ENCODE measurements around the gene ACIN1. TPM values are rescaled to one million over a fixed set of nuclear protein-coding genes. Genes with fewer than 3 reads are reported as not detected.

Gene ACIN1
- total RNA-seq, 1 experiment from 2014 or later: 171 TPM

- H3F3A ChIP-seq (ENCODE audit: insufficient read depth, low read depth): peaks cover 8% of the 10 kb centered on the region
- no peak for TF ChIP-seq EZH2 (IDR thresholded peaks at IDR 0.05; ENCODE audit: low read depth)
- no peak for TF ChIP-seq CTCF (conservative IDR thresholded peaks at IDR 0.05)
- peaks cover 12% of the 10 kb centered on the region for H4K20me1 ChIP-seq (ENCODE audit: insufficient read depth)
- no peaks in the 10 kb centered on the region for H3K9me3 ChIP-seq (ENCODE audit: insufficient read depth, low read depth)
- H3K9me2 ChIP-seq (ENCODE audit: insufficient read depth): no peaks in the 10 kb centered on the region
- peak within 1 kb of the TSS; percentile 89 for H3K27ac ChIP-seq
- H3K27me3 ChIP-seq (ENCODE audit: insufficient read depth, low read depth): no peaks in the 10 kb centered on the region
- POLR2A ChIA-PET (ENCODE audit: unreplicated experiment): interaction anchor here (0.6 to 1.2 kb wide), 19 partner anchors 13 to 674 kb away, joined by 3 to 11 read pairs (median 4); partner anchors contain the start of genes AJUBA and PRMT5
- intact Hi-C loops (cut with micrococcal nuclease; ENCODE audit: unreplicated experiment): loop anchor here (2.0 kb wide), 1 partner anchor 17 kb away; no protein-coding TSS in a partner anchor
- H2AFZ ChIP-seq: peak within 1 kb of the TSS; percentile 82
- H3K4me3 ChIP-seq: peak within 1 kb of the TSS; percentile 98
- H3K4me2 ChIP-seq: peak within 1 kb of the TSS; percentile 98
- DNase-seq: peak; percentile 96
- peaks cover 78% of the 10 kb centered on the region for H3K79me2 ChIP-seq (ENCODE audit: low read depth)
- CTCF ChIA-PET: interaction anchor here (0.6 to 2.0 kb wide), 10 partner anchors 13 to 349 kb away, joined by 3 to 16 read pairs (median 6); no protein-coding TSS in a partner anchor
- BruUV-seq (replicated peaks): TSS peak; percentile 70
- H3K36me3 ChIP-seq (ENCODE audit: low read depth): peaks cover 44% of the 10 kb centered on the region; the same call in 1 of the 2 replicates
- peaks cover 25% of the 10 kb centered on the region for H3K4me1 ChIP-seq (replicated peaks; ENCODE audit: insufficient read depth)
These were observed 516 bp upstream of the ACIN1 start, which contains the start of gene C14orf119 for GRCh38 chr14:23095196-23096108. C14orf119 (plus strand) TSS chr14:23095505; CDS start chr14:23097659, 2,154 bp downstream.

- Histone ChIP-seq H3K4me1 (replicated peaks; ENCODE audit: insufficient read depth) (peaks cover 25% of the 10 kb centered on the region), H3K4me3 (peak overlapping the region; percentile 98), H3K4me2 (peak overlapping the region; percentile 98), H2AFZ (peak overlapping the region; percentile 73), H3K36me3 (ENCODE audit: low read depth) (peaks cover 50% of the 10 kb centered on the region; the same call in 1 of the 2 replicates), H3K27me3 (ENCODE audit: insufficient read depth, low read depth) (no peaks in the 10 kb centered on the region), H3K27ac (peak overlapping the region; percentile 89), H4K20me1 (ENCODE audit: insufficient read depth) (peaks cover 12% of the 10 kb centered on the region), H3F3A (ENCODE audit: insufficient read depth, low read depth) (peaks cover 8% of the 10 kb centered on the region), H3K9me3 (ENCODE audit: insufficient read depth, low read depth) (no peaks in the 10 kb centered on the region), H3K79me2 (ENCODE audit: low read depth) (peaks cover 79% of the 10 kb centered on the region), H3K9me2 (ENCODE audit: insufficient read depth) (no peaks in the 10 kb centered on the region)
- ChIA-PET CTCF (interaction anchor here (0.8 to 2.0 kb wide), 4 partner anchors 12 to 26 kb away, joined by 3 to 7 read pairs (median 5); no protein-coding TSS in a partner anchor), POLR2A (ENCODE audit: unreplicated experiment) (interaction anchor here (0.6 to 1.2 kb wide), 7 partner anchors 12 to 233 kb away, joined by 3 to 13 read pairs (median 7); no protein-coding TSS in a partner anchor)
- no TSS peak for BruUV-seq (replicated peaks)
- DNase-seq: no peak
- TF ChIP-seq CTCF (conservative IDR thresholded peaks at IDR 0.05): no peak
- no peak for TF ChIP-seq EZH2 (IDR thresholded peaks at IDR 0.05; ENCODE audit: low read depth)
- intact Hi-C loops (cut with micrococcal nuclease; ENCODE audit: unreplicated experiment): loop anchor here (2.0 kb wide), 1 partner anchor 15 kb away; no protein-coding TSS in a partner anchor
These were observed 808 bp downstream of the ACIN1 start for GRCh38 chr14:23093991-23094665.

GRCh38 chr14:23093526-23093925 is 1.4 kb downstream of the ACIN1 start:
- Histone ChIP-seq H3K4me3 (peak overlapping the region; percentile 98), H3K79me2 (ENCODE audit: low read depth) (peaks cover 74% of the 10 kb centered on the region), H3K27me3 (ENCODE audit: insufficient read depth, low read depth) (no peaks in the 10 kb centered on the region), H3K4me2 (peak overlapping the region; percentile 98), H3K27ac (no peak overlapping the region), H3K9me2 (ENCODE audit: insufficient read depth) (no peaks in the 10 kb centered on the region), H4K20me1 (ENCODE audit: insufficient read depth) (peaks cover 12% of the 10 kb centered on the region), H3K9me3 (ENCODE audit: insufficient read depth, low read depth) (no peaks in the 10 kb centered on the region), H3K36me3 (ENCODE audit: low read depth) (peaks cover 47% of the 10 kb centered on the region; the same call in 1 of the 2 replicates), H3K4me1 (replicated peaks; ENCODE audit: insufficient read depth) (peaks cover 25% of the 10 kb centered on the region), H2AFZ (no peak overlapping the region), H3F3A (ENCODE audit: insufficient read depth, low read depth) (peaks cover 8% of the 10 kb centered on the region)
- no TSS peak for BruUV-seq (replicated peaks)
- ChIA-PET POLR2A (ENCODE audit: unreplicated experiment) (no interaction called here), CTCF (no interaction called here)
- no peak for TF ChIP-seq CTCF (conservative IDR thresholded peaks at IDR 0.05)
- TF ChIP-seq EZH2 (IDR thresholded peaks at IDR 0.05; ENCODE audit: low read depth): no peak
- DNase-seq: no peak
- intact Hi-C loops (cut with micrococcal nuclease; ENCODE audit: unreplicated experiment): no loop called here
